Mucosa of stomach (tissue), 1 donor: ENCODE results near the gene LTBP4.
"Not testable (repeated sequence)": the region's sequence is repeated elsewhere in the genome, so short reads cannot be mapped to it uniquely, and the experiment has no call there.

ENCODE experiments used
- H3K27me3 ChIP-seq: one replicate; pipeline ENCODE4 v1.7.0; 2013; ENCODE audit warnings: mild to moderate bottlenecking, low read length; ENCODE audit not compliant: control insufficient read depth, insufficient read depth
- H3K36me3 ChIP-seq: one replicate; pipeline ENCODE4 v1.7.0; 2013; ENCODE audit warnings: low read length; ENCODE audit not compliant: control insufficient read depth, insufficient read depth
- H3K4me1 ChIP-seq: one replicate; pipeline ENCODE4 v1.7.0; 2013; ENCODE audit warnings: mild to moderate bottlenecking, low read length; ENCODE audit not compliant: control insufficient read depth, insufficient read depth
- H3K4me3 ChIP-seq: one replicate; pipeline ENCODE4 v1.7.0; 2013; ENCODE audit warnings: low read length
- H3K9ac ChIP-seq: one replicate; pipeline ENCODE4 v1.7.0; 2013; ENCODE audit warnings: mild to moderate bottlenecking, low read length, moderate library complexity
- H3K9me3 ChIP-seq: one replicate; pipeline ENCODE4 v1.7.0; 2013; ENCODE audit warnings: mild to moderate bottlenecking, low read length, moderate library complexity; ENCODE audit not compliant: control insufficient read depth
- donor health status: Pancreatic carcinoma.

LTBP4 gene

GRCh38 chr19:40591724-40592123 lies 9.4 kb upstream of the LTBP4 start:
- H3K9ac ChIP-seq, H3K4me3 ChIP-seq, H3K4me1 ChIP-seq, H3K9me3 ChIP-seq, H3K36me3 ChIP-seq: not testable (repeated sequence)
- peaks cover 18% of the 10 kb centered on the region for H3K27me3 ChIP-seq

- Histone ChIP-seq H3K9ac (no peak overlapping the region), H3K4me3 (no peak overlapping the region), H3K36me3 (no peaks in the 10 kb centered on the region), H3K9me3 (no peaks in the 10 kb centered on the region), H3K27me3 (peaks cover 20% of the 10 kb centered on the region), H3K4me1 (peaks cover 10% of the 10 kb centered on the region)
Measured at GRCh38 chr19:40592170-40592569, 9.0 kb upstream of the LTBP4 start.

GRCh38 chr19:40594255-40594654 lies 6.9 kb upstream of the LTBP4 start:
- peaks cover 38% of the 10 kb centered on the region for H3K27me3 ChIP-seq
- no peak overlapping the region for H3K9ac ChIP-seq
- H3K9me3 ChIP-seq, result no peaks in the 10 kb centered on the region
- H3K4me1 ChIP-seq, result peaks cover 13% of the 10 kb centered on the region
- H3K36me3 ChIP-seq, result no peaks in the 10 kb centered on the region
- H3K4me3 ChIP-seq, result no peak overlapping the region

GRCh38 chr19:40594657-40595091 lies 6.5 kb upstream of the LTBP4 start:
- Histone ChIP-seq H3K4me1 (peaks cover 13% of the 10 kb centered on the region), H3K9me3 (no peaks in the 10 kb centered on the region), H3K36me3 (no peaks in the 10 kb centered on the region), H3K9ac (no peak overlapping the region), H3K27me3 (peaks cover 42% of the 10 kb centered on the region), H3K4me3 (no peak overlapping the region)

GRCh38 chr19:40596608-40597328 lies 4.4 kb upstream of the LTBP4 start:
- Histone ChIP-seq H3K9me3 (no peaks in the 10 kb centered on the region), H3K4me1 (peaks cover 26% of the 10 kb centered on the region), H3K9ac (no peak overlapping the region), H3K27me3 (peaks cover 60% of the 10 kb centered on the region), H3K36me3 (no peaks in the 10 kb centered on the region), H3K4me3 (no peak overlapping the region)

GRCh38 chr19:40597329-40597838 lies 3.8 kb upstream of the LTBP4 start:
- H3K27me3 ChIP-seq, result peaks cover 61% of the 10 kb centered on the region
- no peak overlapping the region for H3K9ac ChIP-seq
- no peaks in the 10 kb centered on the region for H3K36me3 ChIP-seq
- H3K4me3 ChIP-seq, result no peak overlapping the region
- peaks cover 32% of the 10 kb centered on the region for H3K4me1 ChIP-seq
- H3K9me3 ChIP-seq, result no peaks in the 10 kb centered on the region

- H3K4me1 ChIP-seq, result peaks cover 41% of the 10 kb centered on the region
- H3K9ac ChIP-seq, result no peak overlapping the region
- no peaks in the 10 kb centered on the region for H3K36me3 ChIP-seq
- no peak overlapping the region for H3K4me3 ChIP-seq
- H3K9me3 ChIP-seq, result no peaks in the 10 kb centered on the region
- H3K27me3 ChIP-seq, result peaks cover 61% of the 10 kb centered on the region
Measured at GRCh38 chr19:40598121-40598917, 2.9 kb upstream of the LTBP4 start.

- H3K9ac ChIP-seq, result no peak overlapping the region
- H3K4me1 ChIP-seq, result peaks cover 46% of the 10 kb centered on the region
- no peaks in the 10 kb centered on the region for H3K36me3 ChIP-seq
- no peaks in the 10 kb centered on the region for H3K9me3 ChIP-seq
- H3K4me3 ChIP-seq, result no peak overlapping the region
- H3K27me3 ChIP-seq, result peaks cover 61% of the 10 kb centered on the region
Measured at GRCh38 chr19:40598918-40599307, 2.3 kb upstream of the LTBP4 start.

- H3K9ac ChIP-seq, result no peak overlapping the region
- H3K4me3 ChIP-seq, result no peak overlapping the region
- peaks cover 60% of the 10 kb centered on the region for H3K27me3 ChIP-seq
- no peaks in the 10 kb centered on the region for H3K9me3 ChIP-seq
- H3K4me1 ChIP-seq, result peaks cover 50% of the 10 kb centered on the region
- no peaks in the 10 kb centered on the region for H3K36me3 ChIP-seq
Measured at GRCh38 chr19:40599331-40599901, 1.8 kb upstream of the LTBP4 start.

GRCh38 chr19:40599902-40600569 lies 1.1 kb upstream of the LTBP4 start:
- Histone ChIP-seq H3K9ac (peak overlapping the region; percentile 12), H3K27me3 (peaks cover 54% of the 10 kb centered on the region), H3K36me3 (no peaks in the 10 kb centered on the region), H3K4me3 (no peak overlapping the region), H3K4me1 (peaks cover 52% of the 10 kb centered on the region), H3K9me3 (no peaks in the 10 kb centered on the region)

- Histone ChIP-seq H3K4me1 (peaks cover 54% of the 10 kb centered on the region), H3K4me3 (no peak overlapping the region), H3K9me3 (no peaks in the 10 kb centered on the region), H3K27me3 (peaks cover 50% of the 10 kb centered on the region), H3K36me3 (no peaks in the 10 kb centered on the region), H3K9ac (peak overlapping the region; percentile 12)
Measured at GRCh38 chr19:40600570-40601133, 517 bp upstream of the LTBP4 start.
